Left renal cortex interstitium (tissue), 4 donors: ENCODE results near the gene PTPRU. TPM values are rescaled to one million over a fixed set of nuclear protein-coding genes. Genes with fewer than 3 reads are reported as not detected.
"Not testable (repeated sequence)": the region's sequence is repeated elsewhere in the genome, so short reads cannot be mapped to it uniquely, and the experiment has no call there.

Experiments
- DNase-seq, 4 donors: peaks; one replicate each; pipeline ENCODE4 v3.0.0-alpha.2; 2013; ENCODE audit warnings: low read depth in 4 of 4, low spot score in 2 of 4, missing footprints in 1 of 4
- polyA plus RNA-seq, 4 donors: library from polyadenylated mRNA; unstranded; fragments of 120-200 nt; gene quantifications; one replicate each; pipeline ENCODE4 v1.2.1, GENCODE V29; 2013; ENCODE audit not compliant: insufficient read length in 4 of 4

The PTPRU gene
- polyA plus RNA-seq, 4 donors: 13.0 to 19.2 (median 14.5) TPM

- DNase-seq: no peak
Measured at GRCh38 chr1:29284286-29284960, 48.1 kb downstream of the PTPRU start.

DNA sequence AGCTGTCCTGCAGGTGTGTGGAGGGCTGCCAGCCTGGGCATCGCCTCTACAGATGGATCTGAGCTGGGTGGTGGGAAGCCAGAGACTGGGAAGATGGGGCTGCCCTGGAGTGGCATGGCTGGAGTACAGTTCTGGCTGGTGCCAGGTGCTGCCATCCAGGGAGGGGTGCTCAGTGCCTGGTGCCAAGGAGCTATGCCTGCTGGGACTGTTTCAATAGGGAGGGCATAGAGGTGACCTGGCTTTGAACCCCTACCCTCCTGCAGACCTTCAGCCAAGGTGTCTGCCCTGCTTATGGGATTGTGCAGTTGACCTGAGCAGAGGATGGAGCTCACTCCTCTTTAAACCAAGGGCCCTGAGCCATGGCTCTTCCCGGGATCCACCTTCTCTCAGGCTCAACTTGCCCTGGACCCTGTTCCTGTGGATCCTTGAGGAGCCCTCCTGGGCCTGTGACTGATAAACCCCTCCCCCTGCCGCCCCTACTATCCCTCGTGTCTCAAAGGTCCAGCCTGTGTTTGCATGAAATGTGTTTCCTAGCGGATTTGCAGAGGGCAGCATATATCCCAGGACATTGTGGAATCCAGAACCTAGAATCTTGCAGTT lies 48.7 kb downstream of the PTPRU start:
- DNase-seq: no peak

GRCh38 chr1:29285771-29286170 lies 49.4 kb downstream of the PTPRU start:
- no peak for DNase-seq

DNA sequence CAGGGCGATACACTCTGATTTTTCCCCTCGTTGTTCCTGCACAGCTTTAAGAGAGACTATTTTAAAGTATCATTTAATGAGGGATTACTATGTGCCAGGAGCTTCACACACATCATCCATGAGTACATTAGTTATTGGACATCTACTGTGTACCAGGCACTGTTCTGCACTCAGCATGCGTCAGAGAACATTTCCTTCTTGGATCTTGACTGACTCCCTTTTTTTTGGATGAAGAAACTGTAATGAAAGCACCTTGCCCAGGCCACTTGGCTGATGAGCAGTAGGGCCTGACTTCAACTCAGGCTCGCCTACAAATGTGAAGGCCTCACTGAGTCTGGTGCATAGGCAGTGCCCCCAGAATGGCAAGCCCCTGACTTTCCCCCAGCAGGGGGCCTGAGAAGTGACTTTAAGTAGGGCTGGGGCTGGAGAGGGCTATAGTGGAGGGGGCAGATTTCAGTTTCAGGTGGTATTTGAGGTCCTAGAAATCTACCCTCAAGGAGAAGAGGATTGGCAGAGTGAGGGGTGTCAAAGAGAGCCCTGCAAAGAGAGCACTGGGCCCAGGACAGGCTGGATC lies 50.0 kb downstream of the PTPRU start:
- DNase-seq: no peak

DNA sequence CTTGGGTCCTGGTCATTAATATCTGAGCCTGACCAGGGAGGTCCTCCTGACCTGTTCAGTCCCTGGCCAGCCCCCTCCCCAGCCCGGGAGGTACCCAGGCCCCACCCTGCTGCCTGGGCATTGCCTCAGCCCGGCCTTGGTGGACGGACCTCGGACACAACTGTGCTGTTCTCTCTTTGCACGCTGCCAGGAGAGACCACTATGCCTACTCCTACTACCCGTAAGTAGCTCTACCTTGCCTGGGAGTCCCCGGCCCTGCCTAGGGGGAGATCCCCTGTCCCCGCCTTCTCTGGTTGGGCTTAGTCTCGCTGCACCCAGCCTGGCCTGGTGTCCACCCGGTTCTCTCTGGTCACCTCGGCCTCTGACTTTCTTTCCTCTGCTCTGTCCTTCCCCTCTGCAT lies 53.2 kb downstream of the PTPRU start:
- no peak for DNase-seq

GRCh38 chr1:29290414-29290985 lies 54.2 kb downstream of the PTPRU start:
- DNase-seq: no peak

- no peak for DNase-seq
Measured at GRCh38 chr1:29291756-29292155, 55.4 kb downstream of the PTPRU start.

DNA sequence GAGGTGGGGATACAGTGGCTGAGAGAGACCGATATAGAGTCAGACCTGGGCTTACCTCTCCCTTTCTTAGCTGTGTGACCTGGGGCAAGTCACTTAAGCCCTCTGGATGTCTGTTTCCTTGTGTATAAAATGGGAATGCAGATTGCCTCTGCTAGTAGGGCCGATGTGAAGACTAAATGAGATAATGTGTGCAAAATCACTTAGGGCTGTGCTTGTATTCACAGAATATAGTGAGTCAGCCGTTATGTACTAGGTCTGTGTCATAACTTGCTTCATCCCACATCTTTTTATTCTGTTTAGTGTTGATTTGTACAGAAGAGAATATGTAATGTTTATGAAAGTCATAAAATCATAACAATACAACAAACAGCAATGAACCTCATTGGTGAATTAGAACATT lies 56.0 kb downstream of the PTPRU start:
- no peak for DNase-seq

DNA sequence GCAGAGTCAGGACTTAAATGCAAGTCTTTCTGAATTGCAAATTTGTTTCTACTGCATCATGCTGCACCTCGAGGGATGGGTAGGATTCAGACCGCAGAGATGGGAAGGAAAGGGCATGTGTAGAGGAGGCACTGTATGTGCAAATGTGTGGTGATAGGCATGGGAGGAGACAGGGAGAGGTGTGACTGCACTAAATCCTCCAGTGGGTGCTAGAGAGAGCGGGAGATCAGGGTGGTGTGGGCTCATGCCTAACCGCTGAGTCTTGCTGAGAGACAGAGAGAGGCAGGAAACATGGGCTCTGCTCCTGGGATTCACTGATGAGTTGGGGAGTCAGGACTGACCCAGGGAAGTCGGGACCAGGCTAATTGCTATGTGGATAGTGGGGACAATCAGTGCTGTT lies 61.1 kb downstream of the PTPRU start:
- DNase-seq: no peak

GRCh38 chr1:29298246-29298645 lies 61.9 kb downstream of the PTPRU start:
- no peak for DNase-seq

DNA sequence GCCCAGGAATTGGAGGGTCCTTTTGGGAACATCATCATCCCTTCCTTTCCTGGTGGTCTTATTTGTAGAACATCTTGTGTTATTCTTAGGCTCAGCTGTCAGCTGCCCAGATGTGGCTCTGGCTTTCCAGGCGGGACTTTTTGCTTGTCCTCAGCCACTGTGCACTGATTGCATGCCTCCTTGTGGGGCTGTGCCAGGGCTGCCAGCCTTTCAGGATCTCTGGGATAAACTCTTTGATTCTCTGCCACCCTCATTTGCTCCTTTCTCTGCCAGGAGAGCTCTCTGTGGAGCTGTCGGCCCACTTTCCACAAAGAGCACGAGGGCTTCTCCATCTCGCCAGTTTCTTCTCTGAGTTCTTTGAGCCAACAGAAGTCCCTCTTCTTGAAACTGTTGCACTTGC lies 63.1 kb downstream of the PTPRU start:
- DNase-seq: no peak

GRCh38 chr1:29301732-29302131 lies 65.4 kb downstream of the PTPRU start:
- not testable (repeated sequence) for DNase-seq

- DNase-seq: no peak
Measured at GRCh38 chr1:29303201-29304024, 67.1 kb downstream of the PTPRU start.

DNA sequence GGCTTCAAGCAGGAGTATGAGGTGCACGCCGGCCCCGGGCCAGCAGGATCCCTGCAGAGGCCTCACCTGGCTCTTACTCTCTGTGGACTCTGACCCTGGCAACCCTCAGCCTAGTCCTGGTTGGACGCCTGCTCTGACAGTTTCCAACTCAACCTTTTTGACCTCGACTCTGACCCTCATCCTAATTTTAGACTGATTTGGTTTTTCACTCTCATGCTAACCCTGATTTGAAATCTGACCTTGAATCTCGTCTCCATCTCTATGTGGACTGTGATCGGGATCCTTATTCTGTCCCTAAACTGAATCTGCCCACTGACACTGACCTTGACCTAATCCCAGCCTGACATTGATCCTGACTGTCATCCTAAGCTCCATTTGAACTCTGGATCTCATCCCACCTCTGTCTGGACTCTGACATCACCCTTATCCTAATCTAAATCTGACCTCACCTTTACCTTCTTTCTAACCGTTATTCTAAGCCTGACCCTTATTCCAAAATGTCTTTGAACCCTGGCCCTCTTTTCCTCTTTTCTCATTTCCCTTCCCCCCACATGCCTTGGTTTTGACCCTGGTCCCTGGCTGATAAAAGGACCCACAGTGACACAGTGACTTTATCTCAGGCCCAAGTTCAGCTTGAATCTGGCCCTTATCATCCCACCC lies 67.8 kb downstream of the PTPRU start:
- no peak for DNase-seq

- no peak for DNase-seq
Measured at GRCh38 chr1:29305943-29306342, 69.6 kb downstream of the PTPRU start.

GRCh38 chr1:29306471-29307140 lies 70.3 kb downstream of the PTPRU start:
- no peak for DNase-seq

GRCh38 chr1:29309075-29309474 lies 72.8 kb downstream of the PTPRU start:
- DNase-seq: no peak

- no peak for DNase-seq
Measured at GRCh38 chr1:29309621-29310020, 73.3 kb downstream of the PTPRU start.

DNA sequence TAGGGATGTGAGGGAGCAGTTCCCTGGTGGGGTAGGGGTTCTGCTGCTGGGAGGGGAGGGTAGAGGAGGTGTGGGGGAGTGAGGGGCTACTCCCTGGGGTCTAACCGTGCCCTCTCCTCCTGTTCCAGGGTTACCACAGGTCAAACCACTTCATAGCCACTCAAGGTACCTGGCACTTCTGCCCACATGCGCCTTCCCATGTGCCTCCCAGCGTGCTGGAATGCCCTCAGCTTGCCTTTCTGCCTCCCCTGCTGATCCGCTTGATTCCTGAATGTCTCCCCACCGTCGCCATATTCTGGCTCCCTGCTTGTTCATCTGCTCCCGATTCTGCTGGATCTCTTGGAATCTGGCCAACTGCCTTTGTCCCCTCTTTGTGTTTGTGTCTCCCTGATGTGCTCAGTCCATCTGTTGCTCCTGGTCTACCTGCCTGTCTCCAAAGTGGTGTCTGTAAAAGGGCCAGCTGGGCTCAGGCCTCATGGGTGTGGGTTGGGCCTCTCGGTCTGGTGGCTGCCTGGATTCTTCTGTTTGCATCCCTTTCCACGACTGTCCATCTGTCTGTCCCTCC lies 74.4 kb downstream of the PTPRU start:
- DNase-seq: no peak
